ENCODE results near the gene LRMDA. TPM values are rescaled to one million over a fixed set of nuclear protein-coding genes. Genes with fewer than 3 reads are reported as not detected.

Gene LRMDA
- total and polyA plus RNA-seq, 2 donors (not counting 1 experiment from before 2014, with no cell fraction given) = 0.12 TPM; not detected in 1

- ChIA-PET POLR2A (no interaction called here), CTCF (no interaction called here)
- intact Hi-C loops (cut with micrococcal nuclease) = no loop called here
- no peaks in the 10 kb centered on the region for H3K4me1 ChIP-seq (ENCODE audit: control insufficient read depth in 2 of 2, insufficient read depth in 2 of 2, low read length in 2 of 2)
- TF ChIP-seq CTCF (IDR thresholded peaks at IDR 0.05) (no peak), EZH2 (IDR thresholded peaks at IDR 0.05; ENCODE audit: borderline replicate concordance, insufficient read depth, low read depth, low read length, poor library complexity, severe bottlenecking) (no peak)
- Mint-ChIP-seq H3K27ac (no peak overlapping the region), H3K9me3 (ENCODE audit: insufficient read depth) (no peaks in the 10 kb centered on the region), H3K4me1 (no peaks in the 10 kb centered on the region), H3K27me3 (no peaks in the 10 kb centered on the region), H3K4me3 (no peak overlapping the region)
- DNase-seq (no peak), ATAC-seq (ENCODE audit: low read depth) (no peak)
- no peak overlapping the region for H3K9ac ChIP-seq (ENCODE audit: low read length)
- no peaks in the 10 kb centered on the region for H3K9me3 ChIP-seq (ENCODE audit: control extremely low read depth in 1 of 3, control insufficient read depth in 2 of 3, insufficient read depth in 1 of 3, low read length in 2 of 3)
- H2AFZ ChIP-seq (ENCODE audit: insufficient read depth, low read depth, low read length, poor library complexity, severe bottlenecking) = no peak overlapping the region
- H4K20me1 ChIP-seq (ENCODE audit: control insufficient read depth, insufficient read depth, low read length, poor library complexity, severe bottlenecking) = no peaks in the 10 kb centered on the region
- H3K4me2 ChIP-seq (replicated peaks; ENCODE audit: low read depth, low read length, poor library complexity, severe bottlenecking) = no peak overlapping the region
- H3K27ac ChIP-seq (ENCODE audit: low read length in 2 of 2) = no peak overlapping the region
- no peak overlapping the region for H3K4me3 ChIP-seq (ENCODE audit: control extremely low read depth in 1 of 5, extremely low read depth in 1 of 5, insufficient read depth in 1 of 5, low read depth in 2 of 5, low read length in 4 of 5)
- H3K27me3 ChIP-seq (replicated peaks in 1 of 4; ENCODE audit: control extremely low read depth in 1 of 4, control insufficient read depth in 3 of 4, insufficient read depth in 4 of 4, low read length in 3 of 4) = no peaks in the 10 kb centered on the region
- H3K79me2 ChIP-seq (ENCODE audit: control insufficient read depth, insufficient read depth, low read length) = no peaks in the 10 kb centered on the region
- H3K36me3 ChIP-seq (replicated peaks in 1 of 2; ENCODE audit: control extremely low read depth in 1 of 2, control insufficient read depth in 1 of 2, extremely low read depth in 1 of 2, insufficient read depth in 2 of 2, low read length in 1 of 2) = no peaks in the 10 kb centered on the region
- WGBS (ENCODE audit: insufficient coverage) = 60% methylated on average over 1 of the region's 1 CpG
These were observed 563.6 kb downstream of the LRMDA start for GRCh38 chr10:75995041-75995430.

GRCh38 chr10:75995720-75996119 lies 564.3 kb downstream of the LRMDA start:
- H3K4me2 ChIP-seq (replicated peaks; ENCODE audit: low read depth, low read length, poor library complexity, severe bottlenecking) = no peak overlapping the region
- no peaks in the 10 kb centered on the region for H3K27me3 ChIP-seq (replicated peaks in 1 of 4; ENCODE audit: control extremely low read depth in 1 of 4, control insufficient read depth in 3 of 4, insufficient read depth in 4 of 4, low read length in 3 of 4)
- POLR2A ChIA-PET = no interaction called here
- H3K9ac ChIP-seq (ENCODE audit: low read length) = no peak overlapping the region
- Mint-ChIP-seq H3K4me3 (no peak overlapping the region), H3K4me1 (no peaks in the 10 kb centered on the region), H3K9me3 (ENCODE audit: insufficient read depth) (no peaks in the 10 kb centered on the region), H3K27me3 (no peaks in the 10 kb centered on the region), H3K27ac (no peak overlapping the region)
- H3K27ac ChIP-seq (ENCODE audit: low read length in 2 of 2) = no peak overlapping the region
- H3K79me2 ChIP-seq (ENCODE audit: control insufficient read depth, insufficient read depth, low read length) = no peaks in the 10 kb centered on the region
- ATAC-seq (ENCODE audit: low read depth) (no peak), DNase-seq (no peak)
- intact Hi-C loops (cut with micrococcal nuclease) = no loop called here
- WGBS (ENCODE audit: insufficient coverage) = no CpG with 5 or more reads among the region's 1 CpG
- TF ChIP-seq CTCF (IDR thresholded peaks at IDR 0.05) (no peak), EZH2 (IDR thresholded peaks at IDR 0.05; ENCODE audit: borderline replicate concordance, insufficient read depth, low read depth, low read length, poor library complexity, severe bottlenecking) (no peak)
- no peak overlapping the region for H3K4me3 ChIP-seq (ENCODE audit: control extremely low read depth in 1 of 5, extremely low read depth in 1 of 5, insufficient read depth in 1 of 5, low read depth in 2 of 5, low read length in 4 of 5)
- no peaks in the 10 kb centered on the region for H3K4me1 ChIP-seq (ENCODE audit: control insufficient read depth in 2 of 2, insufficient read depth in 2 of 2, low read length in 2 of 2)
- no peak overlapping the region for H2AFZ ChIP-seq (ENCODE audit: insufficient read depth, low read depth, low read length, poor library complexity, severe bottlenecking)
- no peaks in the 10 kb centered on the region for H4K20me1 ChIP-seq (ENCODE audit: control insufficient read depth, insufficient read depth, low read length, poor library complexity, severe bottlenecking)
- H3K36me3 ChIP-seq (replicated peaks in 1 of 2; ENCODE audit: control extremely low read depth in 1 of 2, control insufficient read depth in 1 of 2, extremely low read depth in 1 of 2, insufficient read depth in 2 of 2, low read length in 1 of 2) = no peaks in the 10 kb centered on the region
- H3K9me3 ChIP-seq (ENCODE audit: control extremely low read depth in 1 of 3, control insufficient read depth in 2 of 3, insufficient read depth in 1 of 3, low read length in 2 of 3) = no peaks in the 10 kb centered on the region
- CTCF ChIA-PET = no interaction called here
